Fibroblast of skin of left biceps (primary cell): ENCODE measurements around the gene CEBPA.

Experiments used
- DNase-seq, 2 experiments: peaks; one replicate each; pipeline ENCODE4 v3.0.0-alpha.2; 2013; ENCODE audit warnings: low read depth in 2 of 2

Gene CEBPA

GRCh38 chr19:33250500-33250899 lies 51.8 kb downstream of the CEBPA start:
- no peak for DNase-seq
